Measurements from ENCODE around the gene FSTL5.

FSTL5 gene

GRCh38 chr4:161714022-161714751 is 449.6 kb downstream of the FSTL5 start:
- FAIRE-seq = no peak

DNA sequence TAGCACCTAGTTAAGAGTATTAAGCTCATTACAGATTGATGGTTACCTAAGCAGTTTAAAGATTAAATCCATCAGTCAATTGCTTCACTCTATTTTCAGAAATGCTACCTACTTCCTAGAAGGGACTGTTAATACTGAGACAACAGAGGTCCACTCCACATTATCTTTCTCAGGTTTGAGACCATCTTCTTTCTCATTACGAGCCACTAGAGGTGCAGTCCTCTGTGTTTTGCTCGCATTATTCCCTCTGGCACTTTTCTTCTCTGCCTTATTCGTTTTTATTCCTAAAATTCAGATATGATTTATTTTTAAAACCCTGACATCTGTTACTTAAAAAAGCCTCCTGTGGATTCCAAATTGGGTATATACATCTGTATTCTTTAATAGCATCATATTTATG is 459.1 kb downstream of the FSTL5 start:
- DNase-seq (ENCODE audit: low spot score) (no peak), FAIRE-seq (no peak)

More at GRCh38 chr4:161714022-161714751, 449.6 kb downstream of the FSTL5 start:
- DNase-seq (ENCODE audit: low spot score) = peak; percentile 9

DNA sequence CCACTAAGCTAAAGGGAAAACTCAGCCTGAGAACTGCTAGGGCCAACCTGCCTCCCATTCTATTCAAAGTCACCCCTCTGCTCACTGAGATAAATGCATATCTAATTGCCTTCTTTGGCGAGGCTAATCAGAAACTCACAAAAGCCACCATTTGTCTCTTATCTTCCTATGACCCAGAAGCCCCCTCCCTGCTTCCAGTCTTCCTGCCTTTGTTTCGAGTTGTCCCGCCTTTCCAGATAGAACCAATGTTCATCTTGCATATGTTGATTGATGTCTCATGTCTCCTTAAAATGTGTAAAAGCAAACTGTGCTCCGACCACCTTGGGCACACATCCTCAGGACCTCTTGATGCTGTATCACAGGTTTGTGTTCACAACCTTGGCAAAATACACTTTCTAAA is 459.8 kb downstream of the FSTL5 start:
- no peak for DNase-seq (ENCODE audit: low spot score)
- FAIRE-seq = no peak

GRCh38 chr4:161702287-161702686 is 461.5 kb downstream of the FSTL5 start:
- no peak for FAIRE-seq
- DNase-seq (ENCODE audit: low spot score) = no peak

GRCh38 chr4:161696944-161697343 is 466.9 kb downstream of the FSTL5 start:
- DNase-seq (ENCODE audit: low spot score) = no peak
- no peak for FAIRE-seq

GRCh38 chr4:161680146-161680545 is 483.7 kb downstream of the FSTL5 start:
- DNase-seq (ENCODE audit: low spot score) = no peak
- no peak for FAIRE-seq

DNA sequence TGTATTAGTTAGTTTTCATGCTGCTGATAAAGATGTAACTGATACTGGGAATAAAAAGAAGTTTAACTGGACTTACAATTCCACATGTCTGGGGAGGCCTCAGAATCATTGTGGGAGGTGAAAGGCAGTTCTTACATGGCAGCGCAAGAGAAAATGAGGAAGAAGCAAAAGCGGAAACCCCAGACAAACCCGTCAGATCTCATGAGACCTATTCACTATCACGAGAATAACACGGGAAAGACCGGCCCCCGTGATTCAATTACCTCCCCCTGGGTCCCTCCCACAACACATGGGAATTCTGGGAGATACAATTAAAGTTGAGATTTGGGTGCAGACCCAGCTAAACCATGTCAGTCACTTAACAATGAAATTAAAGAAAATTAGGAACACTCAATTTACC is 499.1 kb downstream of the FSTL5 start:
- FAIRE-seq (no peak), DNase-seq (ENCODE audit: low spot score) (no peak)

DNA sequence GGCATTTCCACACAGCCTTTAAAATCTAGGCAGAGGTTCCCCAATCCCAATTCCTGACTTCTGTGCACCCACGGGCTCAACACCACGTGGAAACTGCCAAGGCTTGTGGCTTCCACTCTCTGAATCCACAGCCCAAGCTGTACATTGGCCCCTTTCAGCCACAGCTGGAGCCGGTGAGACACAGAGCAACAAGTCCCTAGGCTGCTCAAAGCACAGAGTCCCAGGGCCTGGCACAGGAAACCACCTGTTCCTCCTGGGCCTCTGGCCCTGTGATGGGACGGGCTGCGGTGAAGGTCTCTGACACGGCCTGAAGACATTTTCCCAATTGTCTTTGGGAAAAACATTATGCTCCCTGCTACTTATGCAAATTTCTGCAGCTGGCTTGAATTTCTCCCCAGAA is 500.0 kb downstream of the FSTL5 start:
- FAIRE-seq (no peak), DNase-seq (ENCODE audit: low spot score) (no peak)

- no peak for FAIRE-seq
These were observed 505.1 kb downstream of the FSTL5 start for GRCh38 chr4:161658676-161659075.

DNA sequence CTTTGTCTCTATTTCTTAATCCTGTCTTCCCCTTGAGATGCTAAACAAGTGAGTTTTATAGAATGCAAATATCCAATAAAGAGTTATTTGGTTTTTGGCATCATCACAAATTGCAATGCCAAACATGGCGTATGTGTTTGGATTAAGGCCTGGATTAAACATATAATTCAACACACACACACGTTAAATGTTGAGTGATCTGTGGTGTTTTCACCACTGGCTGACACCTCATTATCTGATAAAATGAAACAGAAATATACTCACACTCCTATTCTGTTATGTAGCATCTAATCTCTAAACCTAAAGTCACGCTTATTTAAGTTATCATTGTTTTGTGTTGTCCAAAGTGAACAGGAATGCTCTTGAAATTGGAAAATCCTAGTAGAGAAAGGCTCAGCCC is 506.2 kb downstream of the FSTL5 start:
- DNase-seq (ENCODE audit: low spot score) (no peak), FAIRE-seq (no peak)

More at GRCh38 chr4:161658676-161659075, 505.1 kb downstream of the FSTL5 start:
- no peak for DNase-seq (ENCODE audit: low spot score)

DNA sequence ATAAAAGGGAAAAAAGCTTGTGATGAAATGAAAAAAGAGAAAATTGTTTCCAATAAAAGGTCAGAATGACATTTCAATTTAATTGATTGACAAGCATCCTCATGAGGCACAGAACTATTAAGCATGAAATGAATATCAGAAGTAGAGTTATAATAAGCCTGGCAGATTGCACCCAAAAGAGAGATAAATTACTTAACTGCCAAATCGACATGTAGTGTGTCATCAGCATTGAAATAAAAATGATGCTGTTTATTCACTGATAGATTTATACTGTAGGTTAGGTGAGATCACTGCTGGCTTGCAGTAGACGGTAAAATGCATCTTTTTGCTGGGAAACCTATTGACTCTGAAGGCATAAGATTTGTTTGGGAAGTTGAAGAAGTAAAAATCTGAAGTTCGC is 507.2 kb downstream of the FSTL5 start:
- DNase-seq (ENCODE audit: low spot score) (no peak), FAIRE-seq (no peak)

DNA sequence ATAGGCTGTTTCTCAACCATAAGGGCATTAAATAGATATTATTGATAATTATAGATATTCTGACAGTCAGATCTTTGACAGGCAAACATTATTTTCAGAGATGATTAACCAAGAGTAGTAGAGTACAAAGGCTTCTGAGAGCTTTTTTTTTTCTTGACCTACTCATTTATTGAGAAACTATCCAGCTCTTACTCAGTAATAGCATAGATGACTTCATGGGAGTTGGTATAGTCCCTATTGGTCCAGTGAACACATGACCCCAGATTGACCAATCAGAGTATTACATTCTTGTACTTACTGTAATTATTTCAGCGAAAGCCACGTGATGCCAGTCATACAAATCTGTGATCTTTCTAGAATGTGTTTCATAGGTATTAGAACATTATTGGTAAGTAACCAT is 508.7 kb downstream of the FSTL5 start:
- no peak for FAIRE-seq

GRCh38 chr4:161653697-161654096 is 510.1 kb downstream of the FSTL5 start:
- FAIRE-seq = no peak
- no peak for DNase-seq (ENCODE audit: low spot score)

More for the DNA sequence above, 508.7 kb downstream of the FSTL5 start:
- no peak for DNase-seq (ENCODE audit: low spot score)

- no peak for FAIRE-seq
- no peak for DNase-seq (ENCODE audit: low spot score)
These were observed 512.2 kb downstream of the FSTL5 start for GRCh38 chr4:161651586-161651985.

DNA sequence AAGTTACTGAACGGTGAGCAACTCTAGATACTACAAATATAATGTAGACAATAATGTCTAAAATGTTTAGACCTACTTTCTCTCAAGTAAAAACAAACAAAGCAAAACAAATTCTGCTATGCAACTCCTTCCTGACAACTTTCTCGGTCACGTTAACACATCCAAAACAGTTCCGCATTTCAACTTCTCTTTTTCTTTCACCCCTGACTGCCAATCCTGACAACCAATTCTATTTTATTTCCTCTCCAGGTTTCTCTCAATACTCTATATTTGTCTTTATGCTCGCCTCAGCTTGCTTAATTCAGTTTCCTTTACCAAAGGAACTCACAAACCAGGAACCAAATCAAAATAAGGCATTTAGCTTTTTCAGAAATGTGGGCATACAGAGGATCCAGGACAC is 513.0 kb downstream of the FSTL5 start:
- DNase-seq (ENCODE audit: low spot score) = no peak
- no peak for FAIRE-seq

- DNase-seq (ENCODE audit: low spot score) = no peak
- FAIRE-seq = no peak
These were observed 516.0 kb downstream of the FSTL5 start for GRCh38 chr4:161647757-161648156.

DNA sequence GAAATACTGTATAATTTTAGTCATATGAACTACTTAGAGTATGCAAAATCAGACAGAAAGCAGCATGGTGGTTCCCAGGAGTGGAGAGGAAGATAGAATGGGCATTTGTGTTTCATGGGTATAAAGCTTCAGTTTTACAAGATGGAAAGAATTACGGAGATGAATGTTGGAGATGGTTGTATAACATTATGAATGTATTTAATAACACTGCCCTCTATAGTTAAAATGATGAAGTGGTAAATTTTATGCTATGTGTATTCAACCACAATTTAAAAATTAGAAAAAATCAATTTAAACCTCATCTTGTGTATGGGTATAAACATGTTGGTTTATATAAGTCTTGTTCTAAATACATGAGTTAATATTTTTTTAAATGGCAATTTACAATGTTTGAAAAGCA is 521.1 kb downstream of the FSTL5 start:
- FAIRE-seq = no peak
- DNase-seq (ENCODE audit: low spot score) = no peak

DNA sequence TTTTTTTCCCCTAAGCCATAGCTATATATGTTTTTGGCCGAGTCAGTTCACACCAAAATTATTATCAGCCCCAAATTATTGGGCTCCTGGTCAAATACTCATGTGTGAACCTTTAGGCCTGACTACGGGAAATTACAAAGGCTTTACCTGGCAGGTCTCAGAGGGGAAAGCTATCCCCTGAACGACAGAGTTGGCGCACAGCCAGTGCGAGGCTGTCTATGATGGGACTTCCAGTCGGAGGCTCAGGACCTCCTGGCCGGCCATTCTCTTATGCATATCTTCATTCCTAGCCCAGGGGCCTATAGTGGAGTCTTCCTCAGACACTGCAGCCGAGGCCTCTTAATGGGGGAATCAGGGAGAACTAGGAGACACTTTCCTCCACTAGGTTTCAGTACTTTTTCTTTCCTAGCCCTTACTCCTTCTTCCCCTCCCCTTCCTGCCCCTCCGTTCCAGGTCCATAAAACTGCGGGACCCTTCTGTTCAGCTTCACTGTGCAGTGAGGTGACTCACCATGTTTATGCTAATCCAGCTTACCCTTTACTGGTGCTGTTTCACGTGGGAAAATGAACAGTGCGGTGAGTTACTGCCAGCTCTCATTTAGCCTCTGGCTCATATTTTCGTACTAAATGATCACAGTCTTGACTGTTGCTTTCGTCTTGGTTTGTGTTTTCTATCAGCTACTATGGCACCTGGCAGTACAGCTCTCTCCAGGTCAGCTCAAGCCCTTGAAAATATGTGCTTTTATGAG is 533.9 kb downstream of the FSTL5 start:
- FAIRE-seq = no peak
- no peak for DNase-seq (ENCODE audit: low spot score)

- DNase-seq (ENCODE audit: low spot score) (no peak), FAIRE-seq (no peak)
These were observed 559.1 kb downstream of the FSTL5 start for GRCh38 chr4:161604516-161605300.

DNA sequence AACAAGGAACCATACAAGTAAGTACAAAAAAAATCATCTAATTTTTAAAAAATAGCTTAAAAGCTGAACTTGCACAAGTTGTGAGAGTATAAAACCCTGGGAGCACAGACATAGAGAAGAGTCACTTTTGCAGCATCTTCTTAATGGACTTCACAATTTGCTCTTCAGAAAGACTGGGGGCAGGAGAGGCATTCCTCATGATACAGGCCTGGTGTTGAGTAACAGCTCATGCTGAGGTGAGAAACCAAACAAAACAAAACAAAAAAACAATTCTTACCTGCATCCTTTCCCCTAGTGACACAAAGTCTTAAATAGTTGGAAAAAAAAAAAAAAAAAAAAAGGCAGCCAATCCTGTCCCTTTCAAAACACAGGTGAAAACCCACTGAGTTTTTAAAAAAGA is 562.8 kb downstream of the FSTL5 start:
- DNase-seq (ENCODE audit: low spot score) (no peak), FAIRE-seq (no peak)

DNA sequence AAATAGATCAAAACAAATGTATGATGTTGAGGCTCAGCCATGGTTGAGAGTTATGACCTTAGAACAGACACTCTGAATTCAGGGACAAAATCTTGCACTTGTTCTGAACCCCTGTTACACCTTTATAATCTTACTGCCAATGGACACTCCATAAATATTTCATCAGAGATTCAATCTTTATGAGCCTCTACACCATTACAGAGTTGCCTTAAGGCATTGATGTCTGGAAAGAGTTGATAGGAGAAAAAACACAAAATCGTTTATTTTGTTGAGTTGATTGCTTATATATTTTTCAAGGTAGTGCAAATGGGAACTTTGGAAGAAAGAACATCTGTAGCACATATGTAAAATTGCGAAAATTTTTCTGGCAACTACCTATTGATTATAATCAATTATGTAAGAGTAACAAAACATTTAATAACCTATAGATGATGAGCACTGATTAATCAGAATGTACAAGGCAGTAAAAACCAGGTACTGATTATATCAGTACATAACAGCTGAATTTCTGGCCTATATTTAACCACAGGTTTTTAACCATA is 568.5 kb downstream of the FSTL5 start:
- FAIRE-seq = no peak
- DNase-seq (ENCODE audit: low spot score) = no peak

DNA sequence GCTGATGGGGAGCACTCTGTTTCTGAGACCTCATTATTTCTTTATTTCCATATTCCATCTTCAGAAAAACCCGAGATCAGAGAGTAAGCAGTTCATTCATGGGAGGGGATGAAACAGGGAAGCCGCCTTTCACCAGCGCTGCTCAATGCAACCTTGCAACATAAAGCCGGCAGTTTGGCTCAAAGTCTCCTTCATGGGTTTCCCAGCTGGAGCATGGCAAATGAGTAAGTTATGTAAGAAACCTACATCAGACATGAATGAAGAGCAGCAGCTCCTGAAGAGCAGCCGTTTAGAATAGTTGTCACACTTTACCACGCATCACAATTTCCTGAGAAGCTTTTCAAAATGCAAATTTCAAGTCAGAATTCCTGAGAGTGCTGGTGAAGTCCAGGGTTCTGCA is 578.8 kb downstream of the FSTL5 start:
- no peak for FAIRE-seq

More for the DNA sequence above, 578.8 kb downstream of the FSTL5 start:
- no peak for DNase-seq (ENCODE audit: low spot score)
